CD4-positive, alpha-beta T cell treated with Interleukin-17A for 4 hours (primary cell): ENCODE data around the gene SPTAN1.
A peak's percentile ranks its signal among the peaks of the same experiment; 100 is the strongest.
"Not testable (repeated sequence)": the region's sequence is repeated elsewhere in the genome, so short reads cannot be mapped to it uniquely, and the experiment has no call there.

Source experiments
- DNase-seq: peaks from one replicate; pipeline ENCODE4 v3.0.0-alpha.2; 2020; ENCODE audit warnings: mixed read lengths

The SPTAN1 gene

GRCh38 chr9:128552153-128552743, at the start of gene SPTAN1:
Gene SPTAN1 (plus strand): TSS chr9:128552587. CDS start chr9:128566741, 14,154 bp downstream.
- peak; percentile 96 for DNase-seq

- not testable (repeated sequence) for DNase-seq
These were observed 49.0 kb upstream of the SPTAN1 start for GRCh38 chr9:128503415-128503825.

GRCh38 chr9:128503870-128504269, 48.5 kb upstream of the SPTAN1 start:
- DNase-seq, result peak; percentile 10

- peak; percentile 99 for DNase-seq
These were observed 47.6 kb upstream of the SPTAN1 start, which contains the start of gene GLE1 for GRCh38 chr9:128504485-128505413. Gene GLE1 (plus strand): TSS chr9:128504719. CDS start chr9:128504806, 87 bp downstream.

GRCh38 chr9:128505414-128505765, 47.0 kb upstream of the SPTAN1 start:
- no peak for DNase-seq

- DNase-seq, result not testable (repeated sequence)
These were observed 46.5 kb upstream of the SPTAN1 start for GRCh38 chr9:128505906-128506305.

GRCh38 chr9:128512820-128513219, 39.6 kb upstream of the SPTAN1 start:
- DNase-seq, result no peak

GRCh38 chr9:128521956-128522355, 30.4 kb upstream of the SPTAN1 start:
- DNase-seq, result no peak

- no peak for DNase-seq
These were observed 29.0 kb upstream of the SPTAN1 start for GRCh38 chr9:128523199-128523925.

GRCh38 chr9:128526720-128527119, 25.7 kb upstream of the SPTAN1 start:
- DNase-seq, result no peak

- no peak for DNase-seq
These were observed 23.8 kb upstream of the SPTAN1 start for GRCh38 chr9:128528445-128529160.

GRCh38 chr9:128529191-128529590, 23.2 kb upstream of the SPTAN1 start:
- no peak for DNase-seq

- no peak for DNase-seq
These were observed 19.8 kb upstream of the SPTAN1 start for GRCh38 chr9:128532581-128532980.

GRCh38 chr9:128540634-128541360, 11.6 kb upstream of the SPTAN1 start:
- no peak for DNase-seq

GRCh38 chr9:128546504-128546903, 5.9 kb upstream of the SPTAN1 start:
- no peak for DNase-seq

GRCh38 chr9:128548876-128549275, 3.5 kb upstream of the SPTAN1 start:
- DNase-seq, result no peak

GRCh38 chr9:128550226-128550625, 2.2 kb upstream of the SPTAN1 start:
- DNase-seq, result no peak

- DNase-seq, result peak; percentile 12
These were observed 1.4 kb upstream of the SPTAN1 start for GRCh38 chr9:128550770-128551656.

GRCh38 chr9:128551657-128552152, 682 bp upstream of the SPTAN1 start:
- DNase-seq, result no peak

- peak; percentile 64 for DNase-seq
These were observed 505 bp downstream of the SPTAN1 start for GRCh38 chr9:128552744-128553440.
